Measurements from ENCODE around the gene CRNKL1. TPM values are rescaled to one million over a fixed set of nuclear protein-coding genes. Genes with fewer than 3 reads are reported as not detected.

The CRNKL1 gene
- total and polyA plus RNA-seq, 8 donors, result 7.3 to 43.2 (median 18.3) TPM

DNA sequence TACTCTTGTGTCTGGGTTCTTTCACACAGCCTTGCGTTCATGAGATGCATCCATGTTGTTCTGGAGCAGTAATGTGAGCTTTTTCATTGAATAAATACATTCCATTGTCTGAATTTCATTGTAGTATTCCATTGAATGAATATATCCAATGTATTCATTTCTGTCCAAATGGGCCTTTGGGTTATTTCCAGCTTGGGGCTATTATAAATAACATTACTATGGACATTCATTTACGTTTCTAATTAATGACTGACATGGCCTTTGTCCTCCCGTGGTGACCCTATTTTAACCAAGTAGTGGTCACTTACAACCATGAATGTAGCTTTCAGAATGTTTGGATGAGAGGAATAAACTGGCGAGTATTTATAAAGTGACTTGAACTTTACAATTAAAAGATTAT, 65.2 kb downstream of the CRNKL1 start:
- intact Hi-C loops (cut with DNase I; ENCODE audit: low total_unique reads), result no loop called here
- H3K27me3 ChIP-seq, result no peaks in the 10 kb centered on the region
- no peak for DNase-seq
- no peak overlapping the region for H3K4me3 ChIP-seq
- 63 to 73% (median 72%) methylated on average over 4 of the region's 4 CpGs for WGBS, 5 donors
- TF ChIP-seq EP300 (IDR thresholded peaks at IDR 0.05), result no peak
- TF ChIP-seq POLR2A (IDR thresholded peaks at IDR 0.05), result no peak
- TF ChIP-seq CTCF (IDR thresholded peaks at IDR 0.05), result no peak
- TF ChIP-seq POLR2AphosphoS5 (IDR thresholded peaks at IDR 0.05), result no peak
- H3K4me1 ChIP-seq, result peaks cover 14 to 64% (median 52%) of the 10 kb centered on the region in 4 donors
- H3K9me3 ChIP-seq, result no peaks in the 10 kb centered on the region
- peak overlapping the region in 4 of 5 donors; percentile 10 to 67 (median 40) for H3K27ac ChIP-seq
- H3K36me3 ChIP-seq, result peaks cover 2 to 34% (median 26%) of the 10 kb centered on the region in 4 donors

DNA sequence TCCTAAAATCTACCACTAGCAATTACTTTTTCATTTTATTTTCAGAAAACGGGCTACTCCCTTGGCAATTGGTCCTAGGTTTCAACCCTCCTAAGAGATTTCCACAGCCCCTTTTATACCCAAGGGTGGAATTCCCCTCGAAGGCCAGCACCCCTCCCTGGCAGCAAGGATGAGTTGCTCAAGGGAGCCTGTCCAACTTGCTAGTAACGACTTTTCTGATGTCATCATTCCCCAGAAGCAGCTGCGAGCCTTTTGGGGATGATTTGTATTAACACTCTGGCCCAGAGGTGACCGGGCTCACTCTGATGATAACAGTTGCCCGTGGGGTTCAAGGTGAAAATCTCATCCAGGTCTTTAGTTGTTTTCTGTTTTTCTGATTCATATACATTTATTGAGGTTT, 65.8 kb downstream of the CRNKL1 start:
- intact Hi-C loops (cut with DNase I; ENCODE audit: low total_unique reads), result no loop called here
- Histone ChIP-seq H3K4me1 (peaks cover 14 to 64% (median 54%) of the 10 kb centered on the region in 4 donors), H3K27ac (peak overlapping the region in 3 of 5 donors; percentile 27 to 67 (median 54)), H3K36me3 (peaks cover 2 to 36% (median 23%) of the 10 kb centered on the region in 4 donors), H3K4me3 (no peak overlapping the region), H3K9me3 (no peaks in the 10 kb centered on the region), H3K27me3 (no peaks in the 10 kb centered on the region)
- WGBS, 5 donors, result 42 to 62% (median 51%) methylated on average over 6 of the region's 6 CpGs
- DNase-seq, result no peak
- peak in 1 of 3 donors; percentile 13 for TF ChIP-seq POLR2AphosphoS5 (IDR thresholded peaks at IDR 0.05)
- TF ChIP-seq POLR2A (IDR thresholded peaks at IDR 0.05), result no peak

Other genes with a start within 250 kb of the CRNKL1 start
- gene NAA20, start 35.1 kb downstream of the CRNKL1 start, total RNA-seq, result 10 to 100 TPM in 2 of 5 donors, 1 to 10 TPM in 2, not detected in 1; 7.1 to 46.8 (median 13.8) TPM
- 100 to 1,000 TPM in 1 of 3 donors, 10 to 100 TPM in 2; 90.0 to 114 (median 97.3) TPM for gene NAA20, start 35.1 kb downstream of the CRNKL1 start, polyA plus RNA-seq
- not detected for gene CFAP61, start 66 bp upstream of the CRNKL1 start, total RNA-seq
- not detected for gene CFAP61, start 66 bp upstream of the CRNKL1 start, polyA plus RNA-seq

Measured in stomach (tissue), 9 donors.